GM19455 (cell line): ENCODE measurements around the gene SLCO2A1.

Source experiments
- ATAC-seq: cut with Tn5 transposase; IDR thresholded peaks from one replicate; pipeline ENCODE4 v1.9.1; 2021; ENCODE audit not compliant: unreplicated experiment

Gene SLCO2A1

GRCh38 chr3:133983576-133984560 lies 45.9 kb downstream of the SLCO2A1 start:
- ATAC-seq, result no peak

GRCh38 chr3:133983126-133983525 lies 46.6 kb downstream of the SLCO2A1 start:
- ATAC-seq, result no peak

- ATAC-seq, result no peak
Observed at GRCh38 chr3:133980550-133980949, 49.2 kb downstream of the SLCO2A1 start.

- ATAC-seq, result no peak
Observed at GRCh38 chr3:133980035-133980434, 49.7 kb downstream of the SLCO2A1 start.

- ATAC-seq, result no peak
Observed at GRCh38 chr3:133979553-133979952, 50.2 kb downstream of the SLCO2A1 start.

GRCh38 chr3:133977568-133977967 lies 52.2 kb downstream of the SLCO2A1 start:
- no peak for ATAC-seq

- ATAC-seq, result no peak
Observed at GRCh38 chr3:133973249-133973980, 56.3 kb downstream of the SLCO2A1 start.

GRCh38 chr3:133972156-133972555 lies 57.6 kb downstream of the SLCO2A1 start:
- ATAC-seq, result no peak

GRCh38 chr3:133970916-133971315 lies 58.8 kb downstream of the SLCO2A1 start:
- no peak for ATAC-seq

- no peak for ATAC-seq
Observed at GRCh38 chr3:133970339-133970738, 59.4 kb downstream of the SLCO2A1 start.

GRCh38 chr3:133967992-133968892 lies 61.5 kb downstream of the SLCO2A1 start:
- no peak for ATAC-seq

- no peak for ATAC-seq
Observed at GRCh38 chr3:133966954-133967353, 62.8 kb downstream of the SLCO2A1 start.

- no peak for ATAC-seq
Observed at GRCh38 chr3:133965906-133966305, 63.8 kb downstream of the SLCO2A1 start.

GRCh38 chr3:133965013-133965570 lies 64.6 kb downstream of the SLCO2A1 start:
- no peak for ATAC-seq

GRCh38 chr3:133964547-133964946 lies 65.2 kb downstream of the SLCO2A1 start:
- ATAC-seq, result no peak

GRCh38 chr3:133963657-133964396 lies 65.9 kb downstream of the SLCO2A1 start:
- ATAC-seq, result no peak

GRCh38 chr3:133962849-133963248 lies 66.9 kb downstream of the SLCO2A1 start:
- ATAC-seq, result no peak

GRCh38 chr3:133958071-133958805 lies 71.5 kb downstream of the SLCO2A1 start:
- ATAC-seq, result no peak

- no peak for ATAC-seq
Observed at GRCh38 chr3:133956982-133957381, 72.7 kb downstream of the SLCO2A1 start.
